ENCODE results near the gene DENND5A. TPM values are rescaled to one million over a fixed set of nuclear protein-coding genes. Genes with fewer than 3 reads are reported as not detected.

DENND5A gene
- total RNA-seq, 1 donor from 2014 or later = 52.7 TPM

DNA sequence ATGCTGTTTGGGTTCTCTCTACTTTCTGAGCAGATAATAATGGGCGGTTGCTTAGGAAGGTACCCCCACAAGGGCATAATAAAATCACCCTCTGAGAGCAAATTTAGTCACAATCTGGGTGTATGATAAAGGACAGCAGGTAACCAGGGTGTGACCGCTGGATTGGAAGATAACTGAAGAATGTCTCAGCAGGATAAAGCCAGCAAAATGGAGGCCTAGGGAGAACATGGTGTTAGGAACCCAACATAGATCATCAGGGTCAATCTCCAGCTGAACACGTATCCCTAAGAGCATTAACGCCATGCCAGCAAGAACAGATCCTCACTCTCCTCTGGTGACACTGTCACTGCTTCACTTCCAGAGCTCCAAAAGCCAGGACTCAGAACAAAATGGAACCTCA is 109.2 kb downstream of the DENND5A start:
- DNase-seq (ENCODE audit: low read depth) = no peak
- H3K36me3 ChIP-seq (ENCODE audit: control insufficient read depth, insufficient read depth, low read length) = no peaks in the 10 kb centered on the region
- no peaks in the 10 kb centered on the region for H3K27me3 ChIP-seq (ENCODE audit: control insufficient read depth, insufficient read depth, low read length)
- no peak overlapping the region for H3K4me3 ChIP-seq (ENCODE audit: low read depth, low read length)
- TF ChIP-seq, protein P1, sequence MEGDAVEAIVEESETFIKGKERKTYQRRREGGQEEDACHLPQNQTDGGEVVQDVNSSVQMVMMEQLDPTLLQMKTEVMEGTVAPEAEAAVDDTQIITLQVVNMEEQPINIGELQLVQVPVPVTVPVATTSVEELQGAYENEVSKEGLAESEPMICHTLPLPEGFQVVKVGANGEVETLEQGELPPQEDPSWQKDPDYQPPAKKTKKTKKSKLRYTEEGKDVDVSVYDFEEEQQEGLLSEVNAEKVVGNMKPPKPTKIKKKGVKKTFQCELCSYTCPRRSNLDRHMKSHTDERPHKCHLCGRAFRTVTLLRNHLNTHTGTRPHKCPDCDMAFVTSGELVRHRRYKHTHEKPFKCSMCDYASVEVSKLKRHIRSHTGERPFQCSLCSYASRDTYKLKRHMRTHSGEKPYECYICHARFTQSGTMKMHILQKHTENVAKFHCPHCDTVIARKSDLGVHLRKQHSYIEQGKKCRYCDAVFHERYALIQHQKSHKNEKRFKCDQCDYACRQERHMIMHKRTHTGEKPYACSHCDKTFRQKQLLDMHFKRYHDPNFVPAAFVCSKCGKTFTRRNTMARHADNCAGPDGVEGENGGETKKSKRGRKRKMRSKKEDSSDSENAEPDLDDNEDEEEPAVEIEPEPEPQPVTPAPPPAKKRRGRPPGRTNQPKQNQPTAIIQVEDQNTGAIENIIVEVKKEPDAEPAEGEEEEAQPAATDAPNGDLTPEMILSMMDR (IDR thresholded peaks at IDR 0.05; ENCODE audit: insufficient read depth, low read length, poor library complexity, severe bottlenecking) = no peak

DNA sequence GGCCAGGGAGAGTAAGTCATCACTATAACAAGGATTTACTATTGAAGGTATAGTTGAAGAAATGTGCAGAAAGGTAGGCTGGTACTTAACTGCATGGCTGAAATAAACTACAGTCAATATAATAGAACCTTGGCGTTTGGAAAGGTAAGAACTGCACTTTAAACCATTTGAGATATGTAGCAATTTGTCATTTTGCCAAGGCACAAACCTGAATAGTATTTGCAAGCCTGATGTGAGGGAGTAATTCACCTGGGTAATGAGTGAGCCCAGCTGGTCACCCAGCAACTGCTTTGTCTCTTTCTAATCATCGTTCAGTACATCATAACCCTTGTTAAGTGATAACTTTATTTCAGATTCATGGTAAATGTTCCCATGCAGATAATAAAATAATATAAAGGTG is 111.5 kb downstream of the DENND5A start:
- Histone ChIP-seq H3K27me3 (ENCODE audit: control insufficient read depth, insufficient read depth, low read length) (no peaks in the 10 kb centered on the region), H3K4me3 (ENCODE audit: low read depth, low read length) (no peak overlapping the region), H3K36me3 (ENCODE audit: control insufficient read depth, insufficient read depth, low read length) (no peaks in the 10 kb centered on the region)
- TF ChIP-seq, protein P1 (IDR thresholded peaks at IDR 0.05; ENCODE audit: insufficient read depth, low read length, poor library complexity, severe bottlenecking) = no peak
- DNase-seq (ENCODE audit: low read depth) = no peak

DNA sequence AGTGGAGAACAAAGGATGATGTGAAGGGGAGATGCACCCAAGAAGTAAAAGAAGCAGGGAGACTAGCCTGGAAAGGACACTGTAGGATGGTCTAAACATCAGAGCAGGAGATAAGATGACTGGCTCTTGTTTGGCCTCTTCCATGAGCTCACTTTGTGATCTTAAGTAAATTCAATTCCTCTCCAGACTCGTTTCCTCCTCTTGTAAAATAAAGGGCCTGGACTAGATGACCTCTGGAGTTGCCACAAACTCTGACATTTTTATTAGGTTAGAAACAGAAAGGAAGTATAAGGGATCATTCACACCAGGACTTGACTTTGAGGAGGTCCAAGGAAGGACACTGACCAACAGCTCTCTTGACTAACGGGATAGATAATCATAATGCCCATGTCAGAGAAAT is 113.5 kb downstream of the DENND5A start:
- Histone ChIP-seq H3K36me3 (ENCODE audit: control insufficient read depth, insufficient read depth, low read length) (no peaks in the 10 kb centered on the region), H3K4me3 (ENCODE audit: low read depth, low read length) (no peak overlapping the region), H3K27me3 (ENCODE audit: control insufficient read depth, insufficient read depth, low read length) (no peaks in the 10 kb centered on the region)
- no peak for DNase-seq (ENCODE audit: low read depth)
- TF ChIP-seq, protein P1 (IDR thresholded peaks at IDR 0.05; ENCODE audit: insufficient read depth, low read length, poor library complexity, severe bottlenecking) = no peak

DNA sequence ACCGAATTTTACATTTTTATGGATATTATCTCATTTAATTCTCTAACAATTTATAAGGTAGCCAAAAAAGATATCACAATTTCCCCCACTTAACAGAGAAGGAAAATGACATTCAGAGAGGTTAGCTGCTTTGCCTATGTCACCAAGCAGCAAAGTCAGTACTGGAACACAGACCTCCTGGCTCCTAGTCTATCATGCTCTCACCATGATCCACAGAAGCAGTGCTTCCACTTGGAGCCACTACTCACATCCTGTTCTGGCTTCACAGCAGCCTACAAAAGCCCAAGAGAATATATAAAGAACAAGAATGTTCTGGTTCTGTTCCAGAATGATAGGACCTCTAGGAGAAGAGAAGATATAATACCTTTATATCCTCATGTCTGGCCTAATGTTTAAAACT is 114.2 kb downstream of the DENND5A start:
- Histone ChIP-seq H3K27me3 (ENCODE audit: control insufficient read depth, insufficient read depth, low read length) (no peaks in the 10 kb centered on the region), H3K36me3 (ENCODE audit: control insufficient read depth, insufficient read depth, low read length) (no peaks in the 10 kb centered on the region), H3K4me3 (ENCODE audit: low read depth, low read length) (no peak overlapping the region)
- TF ChIP-seq, protein P1 (IDR thresholded peaks at IDR 0.05; ENCODE audit: insufficient read depth, low read length, poor library complexity, severe bottlenecking) = no peak
- no peak for DNase-seq (ENCODE audit: low read depth)

DNA sequence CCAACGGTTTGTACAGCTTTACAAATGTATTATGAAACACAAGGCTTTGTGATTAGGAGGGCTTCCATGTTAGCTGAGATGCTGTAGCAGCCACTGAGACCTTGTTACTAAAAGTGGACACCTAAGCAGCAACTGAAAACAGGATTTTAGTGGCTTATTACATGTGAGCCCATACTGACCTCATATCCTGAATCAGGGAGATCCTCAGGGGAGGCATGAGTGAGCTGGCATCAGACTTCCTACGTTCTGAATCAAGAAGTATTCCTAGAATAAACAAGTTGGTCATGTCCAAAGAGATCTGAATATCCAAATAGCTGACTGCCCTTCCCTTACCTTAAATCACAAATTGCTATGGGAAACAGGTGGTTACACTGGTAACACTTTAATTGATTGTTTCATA is 114.6 kb downstream of the DENND5A start:
- Histone ChIP-seq H3K4me3 (ENCODE audit: low read depth, low read length) (no peak overlapping the region), H3K36me3 (ENCODE audit: control insufficient read depth, insufficient read depth, low read length) (no peaks in the 10 kb centered on the region), H3K27me3 (ENCODE audit: control insufficient read depth, insufficient read depth, low read length) (no peaks in the 10 kb centered on the region)
- peak; percentile 35 for DNase-seq (ENCODE audit: low read depth)
- TF ChIP-seq, protein P1 (IDR thresholded peaks at IDR 0.05; ENCODE audit: insufficient read depth, low read length, poor library complexity, severe bottlenecking) = no peak

DNA sequence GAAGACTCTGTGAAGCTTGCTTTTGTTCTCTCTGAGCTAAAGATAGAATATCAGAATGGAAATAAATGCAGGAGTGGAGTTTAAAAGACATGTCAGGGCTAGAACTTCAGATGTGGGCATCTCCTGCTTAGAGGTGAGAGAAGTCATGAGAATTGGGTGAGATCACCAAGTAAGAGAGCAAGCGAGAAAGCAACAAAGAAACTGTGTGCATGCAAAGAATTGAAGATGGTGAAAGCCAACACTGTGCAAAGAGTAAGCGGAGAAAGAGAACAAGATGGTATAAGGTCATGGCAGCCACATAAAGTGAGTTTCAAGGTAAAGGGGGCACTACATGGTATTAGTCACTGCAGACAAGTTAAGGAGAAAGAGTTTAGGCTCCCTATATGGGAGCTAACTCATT is 116.4 kb downstream of the DENND5A start:
- peaks cover 2% of the 10 kb centered on the region for H3K36me3 ChIP-seq (ENCODE audit: control insufficient read depth, insufficient read depth, low read length)
- H3K4me3 ChIP-seq (ENCODE audit: low read depth, low read length) = no peak overlapping the region
- DNase-seq (ENCODE audit: low read depth) = no peak
- TF ChIP-seq, protein P1 (IDR thresholded peaks at IDR 0.05; ENCODE audit: insufficient read depth, low read length, poor library complexity, severe bottlenecking) = no peak
- no peaks in the 10 kb centered on the region for H3K27me3 ChIP-seq (ENCODE audit: control insufficient read depth, insufficient read depth, low read length)
